Measurements from ENCODE around the gene COL13A1.
A peak's percentile ranks its signal among the peaks of the same experiment; 100 is the strongest.

COL13A1 gene

GRCh38 chr10:69910561-69910960, 108.9 kb downstream of the COL13A1 start:
- peak; percentile 47 for DNase-seq (ENCODE audit: low read depth)
- no peak for TF ChIP-seq CTCF (conservative IDR thresholded peaks at IDR 0.05; ENCODE audit: low read length)
- no peak overlapping the region for H3K4me3 ChIP-seq (ENCODE audit: low read length)

- no peak overlapping the region for H3K4me3 ChIP-seq (ENCODE audit: low read length)
- DNase-seq (ENCODE audit: low read depth), result peak; percentile 64
- no peak; the same call in 1 of the 2 replicates for TF ChIP-seq CTCF (conservative IDR thresholded peaks at IDR 0.05; ENCODE audit: low read length)
Observed at GRCh38 chr10:69911613-69912528, 110.2 kb downstream of the COL13A1 start.

- DNase-seq (ENCODE audit: low read depth), result no peak
- H3K4me3 ChIP-seq (ENCODE audit: low read length), result no peak overlapping the region
- TF ChIP-seq CTCF (conservative IDR thresholded peaks at IDR 0.05; ENCODE audit: low read length), result no peak
Observed at GRCh38 chr10:69912589-69912988, 110.9 kb downstream of the COL13A1 start.

GRCh38 chr10:69913606-69914382, 112.1 kb downstream of the COL13A1 start:
- TF ChIP-seq CTCF (conservative IDR thresholded peaks at IDR 0.05; ENCODE audit: low read length), result no peak
- DNase-seq (ENCODE audit: low read depth), result no peak
- H3K4me3 ChIP-seq (ENCODE audit: low read length), result no peak overlapping the region

GRCh38 chr10:69914398-69915214, 112.9 kb downstream of the COL13A1 start:
- peak; percentile 92 for TF ChIP-seq CTCF (conservative IDR thresholded peaks at IDR 0.05; ENCODE audit: low read length)
- H3K4me3 ChIP-seq (ENCODE audit: low read length), result no peak overlapping the region
- DNase-seq (ENCODE audit: low read depth), result peak; percentile 61

GRCh38 chr10:69915215-69915560, 113.5 kb downstream of the COL13A1 start:
- no peak for TF ChIP-seq CTCF (conservative IDR thresholded peaks at IDR 0.05; ENCODE audit: low read length)
- no peak for DNase-seq (ENCODE audit: low read depth)
- H3K4me3 ChIP-seq (ENCODE audit: low read length), result no peak overlapping the region
